Liver (tissue), 9 donors: ENCODE measurements around the gene KDM2A. TPM values are rescaled to one million over a fixed set of nuclear protein-coding genes. Genes with fewer than 3 reads are reported as not detected.

Experiments used
- DNase-seq: peaks from one replicate; pipeline ENCODE4 v3.0.0-alpha.2; 2017; ENCODE audit warnings: low spot score
- H3K27ac ChIP-seq, 2 donors: one replicate each; pipeline ENCODE4 v1.7.0; 2013; ENCODE audit warnings: inconsistent platforms in 2 of 2, low read length in 2 of 2, control low read depth in 1 of 2, low read depth in 1 of 2, mild to moderate bottlenecking in 1 of 2
- H3K27me3 ChIP-seq, 4 donors: one replicate each; pipeline versions ENCODE4 v1.6.1 to v1.7.0; 2013; ENCODE audit warnings: low read length in 3 of 4, inconsistent platforms in 1 of 4, mild to moderate bottlenecking in 1 of 4, moderate library complexity in 1 of 4; ENCODE audit not compliant: control insufficient read depth in 4 of 4, insufficient read depth in 4 of 4
- H3K36me3 ChIP-seq, 4 donors: one replicate each; pipeline versions ENCODE4 v1.6.1 to v1.7.0; 2013; ENCODE audit warnings: low read length in 3 of 4, mild to moderate bottlenecking in 3 of 4, low read depth in 1 of 4, moderate library complexity in 1 of 4; ENCODE audit not compliant: control insufficient read depth in 4 of 4, insufficient read depth in 3 of 4
- H3K4me1 ChIP-seq, 4 donors: one replicate each; pipeline versions ENCODE4 v1.6.1 to v1.7.0; 2013; ENCODE audit warnings: low read length in 3 of 4, mild to moderate bottlenecking in 3 of 4, moderate library complexity in 1 of 4; ENCODE audit not compliant: control insufficient read depth in 4 of 4, insufficient read depth in 4 of 4
- H3K4me3 ChIP-seq, 3 donors: one replicate each; pipeline versions ENCODE4 v1.6.1 to v1.7.0; 2013; ENCODE audit warnings: low read length in 3 of 3, control low read depth in 1 of 3, low read depth in 1 of 3, mild to moderate bottlenecking in 1 of 3
- H3K9ac ChIP-seq, 2 donors: one replicate each; pipeline ENCODE4 v1.7.0; 2013; ENCODE audit warnings: low read length in 2 of 2, mild to moderate bottlenecking in 2 of 2, moderate library complexity in 2 of 2, control low read depth in 1 of 2, low read depth in 1 of 2
- H3K9me3 ChIP-seq, 4 donors: one replicate each; pipeline versions ENCODE4 v1.6.1 to v1.7.0; 2013; ENCODE audit warnings: low read length in 3 of 4; ENCODE audit not compliant: control insufficient read depth in 4 of 4
- EGR1 ChIP-seq, 2 donors: IDR thresholded peaks; 2 replicates each; pipeline ENCODE4 v1.6.1; 2016 to 2018; ENCODE audit warnings: antibody characterized with exemption in 2 of 2, low read depth in 2 of 2
- FOXA1 ChIP-seq: IDR thresholded peaks from 2 replicates; pipeline ENCODE4 v1.6.1; 2016; ENCODE audit warnings: antibody characterized with exemption
- FOXA2 ChIP-seq: IDR thresholded peaks from 2 replicates; pipeline ENCODE4 v1.6.1; 2016; ENCODE audit warnings: antibody characterized with exemption
- GABPA ChIP-seq, 2 donors: IDR thresholded peaks in 1 of 2; conservative IDR thresholded peaks in 1 of 2; 2 replicates each; pipeline ENCODE4 v1.6.1; 2016; ENCODE audit warnings: antibody characterized with exemption in 2 of 2, mild to moderate bottlenecking in 1 of 2, moderate library complexity in 1 of 2
- HNF4A ChIP-seq, 2 donors: conservative IDR thresholded peaks; 2 replicates each; pipeline ENCODE4 v1.6.1; 2016; ENCODE audit warnings: antibody characterized with exemption in 2 of 2, mild to moderate bottlenecking in 2 of 2
- HNF4G ChIP-seq: IDR thresholded peaks from 2 replicates; pipeline ENCODE4 v1.6.1; 2016; ENCODE audit warnings: antibody characterized with exemption
- JUND ChIP-seq, 2 donors: IDR thresholded peaks; 2 replicates each; pipeline ENCODE4 v1.6.1; 2016; ENCODE audit warnings: antibody characterized with exemption in 2 of 2
- NR2F2 ChIP-seq: IDR thresholded peaks from 2 replicates; pipeline ENCODE4 v1.6.1; 2016; ENCODE audit warnings: antibody characterized with exemption
- RAD21 ChIP-seq, 2 donors: IDR thresholded peaks; 2 replicates each; pipeline ENCODE4 v1.6.1; 2016; ENCODE audit warnings: antibody characterized with exemption in 2 of 2, mild to moderate bottlenecking in 2 of 2
- RXRA ChIP-seq, 2 donors: IDR thresholded peaks; 2 replicates each; pipeline ENCODE4 v1.6.1; 2017 to 2018; ENCODE audit warnings: antibody characterized with exemption in 2 of 2, mild to moderate bottlenecking in 1 of 2
- SP1 ChIP-seq: IDR thresholded peaks from 2 replicates; pipeline ENCODE4 v1.6.1; 2018; ENCODE audit warnings: antibody characterized with exemption, mild to moderate bottlenecking
- TAF1 ChIP-seq: conservative IDR thresholded peaks from 2 replicates; pipeline ENCODE4 v1.6.1; 2016; ENCODE audit warnings: antibody characterized with exemption, mild to moderate bottlenecking
- YY1 ChIP-seq: IDR thresholded peaks from 2 replicates; pipeline ENCODE4 v1.6.1; 2016; ENCODE audit warnings: antibody characterized with exemption, mild to moderate bottlenecking
- WGBS: extraction: QIAGEN DNeasy Blood & Tissue Kit; methylation state at CpG from one replicate; pipeline ENCODE4 v1.1.7; 2013; 5-methylcytosine and 5-hydroxymethylcytosine counted together
- polyA plus RNA-seq, 2 donors: library from polyadenylated mRNA; stranded (reverse) in 1 of 2; unstranded in 1 of 2; fragments of 200-250 nt in 1 of 2; fragments of >200 nt in 1 of 2; fragmentation: Nextera tagmentation in 1 of 2; extraction: Ambion mirVana in 1 of 2; gene quantifications; one replicate each; pipeline versions ENCODE4 v1.2.1 to v1.2.3, GENCODE V29; 2013 to 2015
- total RNA-seq, 2 donors: library from RNA; depleted of rRNA; stranded (reverse); fragments of >200 nt; gene quantifications; one replicate each; pipeline ENCODE4 v1.2.3, GENCODE V29; 2014
- TF ChIP-seq, protein P1 (sequence below): IDR thresholded peaks from 2 replicates; pipeline ENCODE4 v1.6.1; 2016; ENCODE audit warnings: antibody characterized with exemption
- TF ChIP-seq, protein P2 (sequence below): IDR thresholded peaks from 2 replicates; pipeline ENCODE4 v1.6.1; 2016; ENCODE audit warnings: antibody characterized with exemption
- TF ChIP-seq, protein P3 (sequence below): IDR thresholded peaks from 2 replicates; pipeline ENCODE4 v1.6.1; 2016; ENCODE audit warnings: antibody characterized with exemption
- TF ChIP-seq, protein P4 (sequence below): IDR thresholded peaks from 2 replicates; pipeline ENCODE4 v1.6.1; 2016; ENCODE audit warnings: antibody characterized with exemption, mild to moderate bottlenecking
- TF ChIP-seq, protein P5 (sequence below): fragments of 150-350 bp; IDR thresholded peaks from 2 replicates; pipeline ENCODE4 v1.5.1; 2017; ENCODE audit warnings: improper control_type of control experiment, low read depth, low read length; ENCODE audit not compliant: missing input control
- donor health status: healthy.
- donor health status: healthy.
- donor health status: healthy.
- donor health status: healthy.
- donor health status: healthy.

Gene KDM2A
- total and polyA plus RNA-seq, 4 donors, result 8.3 to 44.9 (median 22.4) TPM

DNA sequence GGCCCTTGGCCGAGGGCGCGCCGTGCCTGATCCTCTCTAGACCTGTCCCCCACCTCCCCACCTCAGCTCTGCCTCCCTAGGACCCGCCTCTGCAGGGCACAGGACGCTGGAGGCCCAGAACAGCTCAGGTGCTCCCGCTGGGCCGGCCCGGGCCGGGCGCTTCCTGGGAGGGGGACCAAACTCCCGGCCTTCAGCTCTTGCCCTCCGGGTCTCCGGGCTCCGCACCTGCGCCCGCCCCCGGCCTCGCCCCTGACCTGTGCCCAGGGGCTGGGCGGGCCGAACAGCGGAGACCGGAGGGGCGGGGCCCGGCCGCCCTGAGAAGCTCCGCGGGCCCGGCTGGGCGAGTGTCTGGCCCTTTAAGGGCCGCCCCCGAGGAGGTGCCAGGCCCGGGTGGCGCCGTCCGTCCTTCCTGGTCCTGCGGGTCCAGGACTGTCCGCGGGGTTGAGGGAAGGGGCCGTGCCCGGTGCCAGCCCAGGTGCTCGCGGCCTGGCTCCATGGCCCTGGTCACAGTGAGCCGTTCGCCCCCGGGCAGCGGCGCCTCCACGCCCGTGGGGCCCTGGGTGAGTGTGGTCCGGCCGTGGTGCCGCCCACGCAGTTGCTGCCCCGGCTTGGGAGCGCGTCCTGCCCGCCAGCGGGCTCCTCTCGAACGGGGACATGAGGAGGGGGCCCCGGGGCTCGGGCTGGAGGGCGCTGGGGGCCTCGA, 184.2 kb downstream of the KDM2A start, which contains the start of gene SSH3:
TSS of gene SSH3 (plus strand) at position 399 of the 703 bp plus-strand sequence. CDS start at position 495, 96 bp downstream.
- peak within 1 kb of the TSS; percentile 71 to 88 (median 83) for H3K4me3 ChIP-seq
- peak; percentile 64 for DNase-seq
- 1% methylated on average over 65 of the region's 65 CpGs for WGBS
- peak within 1 kb of the TSS; percentile 74 to 75 for H3K27ac ChIP-seq
- H3K27me3 ChIP-seq, result no peaks in the 10 kb centered on the region
- peaks cover 6 to 21% (median 8%) of the 10 kb centered on the region in 4 donors for H3K36me3 ChIP-seq
- peak within 1 kb of the TSS; percentile 58 to 62 for H3K9ac ChIP-seq
- no peaks in the 10 kb centered on the region for H3K9me3 ChIP-seq
- peaks cover 13 to 35% (median 20%) of the 10 kb centered on the region in 4 donors for H3K4me1 ChIP-seq
- TF ChIP-seq, protein P1, sequence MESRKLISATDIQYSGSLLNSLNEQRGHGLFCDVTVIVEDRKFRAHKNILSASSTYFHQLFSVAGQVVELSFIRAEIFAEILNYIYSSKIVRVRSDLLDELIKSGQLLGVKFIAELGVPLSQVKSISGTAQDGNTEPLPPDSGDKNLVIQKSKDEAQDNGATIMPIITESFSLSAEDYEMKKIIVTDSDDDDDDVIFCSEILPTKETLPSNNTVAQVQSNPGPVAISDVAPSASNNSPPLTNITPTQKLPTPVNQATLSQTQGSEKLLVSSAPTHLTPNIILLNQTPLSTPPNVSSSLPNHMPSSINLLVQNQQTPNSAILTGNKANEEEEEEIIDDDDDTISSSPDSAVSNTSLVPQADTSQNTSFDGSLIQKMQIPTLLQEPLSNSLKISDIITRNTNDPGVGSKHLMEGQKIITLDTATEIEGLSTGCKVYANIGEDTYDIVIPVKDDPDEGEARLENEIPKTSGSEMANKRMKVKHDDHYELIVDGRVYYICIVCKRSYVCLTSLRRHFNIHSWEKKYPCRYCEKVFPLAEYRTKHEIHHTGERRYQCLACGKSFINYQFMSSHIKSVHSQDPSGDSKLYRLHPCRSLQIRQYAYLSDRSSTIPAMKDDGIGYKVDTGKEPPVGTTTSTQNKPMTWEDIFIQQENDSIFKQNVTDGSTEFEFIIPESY, result no peak
- no peak for TF ChIP-seq TAF1
- TF ChIP-seq, protein P2, sequence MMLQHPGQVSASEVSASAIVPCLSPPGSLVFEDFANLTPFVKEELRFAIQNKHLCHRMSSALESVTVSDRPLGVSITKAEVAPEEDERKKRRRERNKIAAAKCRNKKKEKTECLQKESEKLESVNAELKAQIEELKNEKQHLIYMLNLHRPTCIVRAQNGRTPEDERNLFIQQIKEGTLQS, result no peak
- TF ChIP-seq YY1, result no peak
- TF ChIP-seq HNF4G, result no peak
- no peak for TF ChIP-seq JUND (IDR thresholded peaks at IDR 0.05)
- TF ChIP-seq, protein P3, sequence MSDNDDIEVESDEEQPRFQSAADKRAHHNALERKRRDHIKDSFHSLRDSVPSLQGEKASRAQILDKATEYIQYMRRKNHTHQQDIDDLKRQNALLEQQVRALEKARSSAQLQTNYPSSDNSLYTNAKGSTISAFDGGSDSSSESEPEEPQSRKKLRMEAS, result no peak
- peak in 1 of 2 donors; percentile 54 for TF ChIP-seq HNF4A (conservative IDR thresholded peaks at IDR 0.05)
- peak; percentile 35 to 64 for TF ChIP-seq EGR1 (IDR thresholded peaks at IDR 0.05; ENCODE audit: low read depth in 2 of 2)
- TF ChIP-seq, protein P4, sequence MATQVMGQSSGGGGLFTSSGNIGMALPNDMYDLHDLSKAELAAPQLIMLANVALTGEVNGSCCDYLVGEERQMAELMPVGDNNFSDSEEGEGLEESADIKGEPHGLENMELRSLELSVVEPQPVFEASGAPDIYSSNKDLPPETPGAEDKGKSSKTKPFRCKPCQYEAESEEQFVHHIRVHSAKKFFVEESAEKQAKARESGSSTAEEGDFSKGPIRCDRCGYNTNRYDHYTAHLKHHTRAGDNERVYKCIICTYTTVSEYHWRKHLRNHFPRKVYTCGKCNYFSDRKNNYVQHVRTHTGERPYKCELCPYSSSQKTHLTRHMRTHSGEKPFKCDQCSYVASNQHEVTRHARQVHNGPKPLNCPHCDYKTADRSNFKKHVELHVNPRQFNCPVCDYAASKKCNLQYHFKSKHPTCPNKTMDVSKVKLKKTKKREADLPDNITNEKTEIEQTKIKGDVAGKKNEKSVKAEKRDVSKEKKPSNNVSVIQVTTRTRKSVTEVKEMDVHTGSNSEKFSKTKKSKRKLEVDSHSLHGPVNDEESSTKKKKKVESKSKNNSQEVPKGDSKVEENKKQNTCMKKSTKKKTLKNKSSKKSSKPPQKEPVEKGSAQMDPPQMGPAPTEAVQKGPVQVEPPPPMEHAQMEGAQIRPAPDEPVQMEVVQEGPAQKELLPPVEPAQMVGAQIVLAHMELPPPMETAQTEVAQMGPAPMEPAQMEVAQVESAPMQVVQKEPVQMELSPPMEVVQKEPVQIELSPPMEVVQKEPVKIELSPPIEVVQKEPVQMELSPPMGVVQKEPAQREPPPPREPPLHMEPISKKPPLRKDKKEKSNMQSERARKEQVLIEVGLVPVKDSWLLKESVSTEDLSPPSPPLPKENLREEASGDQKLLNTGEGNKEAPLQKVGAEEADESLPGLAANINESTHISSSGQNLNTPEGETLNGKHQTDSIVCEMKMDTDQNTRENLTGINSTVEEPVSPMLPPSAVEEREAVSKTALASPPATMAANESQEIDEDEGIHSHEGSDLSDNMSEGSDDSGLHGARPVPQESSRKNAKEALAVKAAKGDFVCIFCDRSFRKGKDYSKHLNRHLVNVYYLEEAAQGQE, result no peak
- TF ChIP-seq, protein P5, sequence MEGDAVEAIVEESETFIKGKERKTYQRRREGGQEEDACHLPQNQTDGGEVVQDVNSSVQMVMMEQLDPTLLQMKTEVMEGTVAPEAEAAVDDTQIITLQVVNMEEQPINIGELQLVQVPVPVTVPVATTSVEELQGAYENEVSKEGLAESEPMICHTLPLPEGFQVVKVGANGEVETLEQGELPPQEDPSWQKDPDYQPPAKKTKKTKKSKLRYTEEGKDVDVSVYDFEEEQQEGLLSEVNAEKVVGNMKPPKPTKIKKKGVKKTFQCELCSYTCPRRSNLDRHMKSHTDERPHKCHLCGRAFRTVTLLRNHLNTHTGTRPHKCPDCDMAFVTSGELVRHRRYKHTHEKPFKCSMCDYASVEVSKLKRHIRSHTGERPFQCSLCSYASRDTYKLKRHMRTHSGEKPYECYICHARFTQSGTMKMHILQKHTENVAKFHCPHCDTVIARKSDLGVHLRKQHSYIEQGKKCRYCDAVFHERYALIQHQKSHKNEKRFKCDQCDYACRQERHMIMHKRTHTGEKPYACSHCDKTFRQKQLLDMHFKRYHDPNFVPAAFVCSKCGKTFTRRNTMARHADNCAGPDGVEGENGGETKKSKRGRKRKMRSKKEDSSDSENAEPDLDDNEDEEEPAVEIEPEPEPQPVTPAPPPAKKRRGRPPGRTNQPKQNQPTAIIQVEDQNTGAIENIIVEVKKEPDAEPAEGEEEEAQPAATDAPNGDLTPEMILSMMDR, result no peak
- no peak for TF ChIP-seq SP1
- TF ChIP-seq NR2F2, result no peak
- TF ChIP-seq GABPA (IDR thresholded peaks at IDR 0.05 in 1 of 2, conservative IDR thresholded peaks at IDR 0.05 in 1 of 2), result no peak
- no peak for TF ChIP-seq FOXA2
- TF ChIP-seq RXRA (IDR thresholded peaks at IDR 0.05), result no peak
- peak in 1 of 2 donors; percentile 12 for TF ChIP-seq RAD21 (IDR thresholded peaks at IDR 0.05)
- TF ChIP-seq FOXA1, result no peak
